GM12864 (cell line): ENCODE measurements around the gene SMOC2.

ENCODE experiments used
- DNase-seq: peaks from one replicate; pipeline ENCODE4 v3.0.0-alpha.2; 2011; ENCODE audit warnings: low read depth
- H3K4me3 ChIP-seq: 2 replicates; pipeline ENCODE4 v1.5.1; 2011; ENCODE audit warnings: mild to moderate bottlenecking, low read depth, low read length, control low read depth
- CTCF ChIP-seq: IDR thresholded peaks from 2 replicates; pipeline ENCODE4 v1.5.1; 2011; ENCODE audit warnings: low read depth, mild to moderate bottlenecking, moderate library complexity, low read length, control low read depth, inconsistent platforms; ENCODE audit errors: missing control alignments

The SMOC2 gene

GRCh38 chr6:168440520-168441433, at the start of gene SMOC2:
Gene SMOC2, plus strand, starts transcription at chr6:168441184. Its CDS starts 187 bp downstream, at chr6:168441371.
- TF ChIP-seq CTCF, result no peak
- H3K4me3 ChIP-seq, result no peak within 1 kb of the TSS

GRCh38 chr6:168393126-168393870, 47.7 kb upstream of the SMOC2 start:
- no peak overlapping the region for H3K4me3 ChIP-seq
- no peak for DNase-seq
- no peak for TF ChIP-seq CTCF

More at GRCh38 chr6:168440520-168441433, at the start of gene SMOC2:
- no peak for DNase-seq

- no peak for TF ChIP-seq CTCF
- no peak overlapping the region for H3K4me3 ChIP-seq
- DNase-seq, result no peak
Measured at GRCh38 chr6:168394606-168395005, 46.4 kb upstream of the SMOC2 start.

GRCh38 chr6:168395983-168396382, 45.0 kb upstream of the SMOC2 start:
- H3K4me3 ChIP-seq, result no peak overlapping the region
- no peak for TF ChIP-seq CTCF
- no peak for DNase-seq

- no peak for DNase-seq
- no peak for TF ChIP-seq CTCF
- H3K4me3 ChIP-seq, result no peak overlapping the region
Measured at GRCh38 chr6:168396561-168396960, 44.4 kb upstream of the SMOC2 start.

- H3K4me3 ChIP-seq, result no peak overlapping the region
- no peak for DNase-seq
- no peak for TF ChIP-seq CTCF
Measured at GRCh38 chr6:168397012-168397411, 44.0 kb upstream of the SMOC2 start.

GRCh38 chr6:168400037-168400436, 40.9 kb upstream of the SMOC2 start:
- DNase-seq, result no peak
- H3K4me3 ChIP-seq, result no peak overlapping the region
- TF ChIP-seq CTCF, result no peak
